Liver (tissue), 9 donors: ENCODE measurements around the gene CACNA1E. TPM values are rescaled to one million over a fixed set of nuclear protein-coding genes. Genes with fewer than 3 reads are reported as not detected.

ENCODE experiments used
- DNase-seq: peaks from one replicate; pipeline ENCODE4 v3.0.0-alpha.2; 2017; ENCODE audit warnings: low spot score
- H3K27ac ChIP-seq, 2 donors: one replicate each; pipeline ENCODE4 v1.7.0; 2013; ENCODE audit warnings: inconsistent platforms in 2 of 2, low read length in 2 of 2, control low read depth in 1 of 2, low read depth in 1 of 2, mild to moderate bottlenecking in 1 of 2
- H3K27me3 ChIP-seq, 4 donors: one replicate each; pipeline versions ENCODE4 v1.6.1 to v1.7.0; 2013; ENCODE audit warnings: low read length in 3 of 4, inconsistent platforms in 1 of 4, mild to moderate bottlenecking in 1 of 4, moderate library complexity in 1 of 4; ENCODE audit not compliant: control insufficient read depth in 4 of 4, insufficient read depth in 4 of 4
- H3K36me3 ChIP-seq, 4 donors: one replicate each; pipeline versions ENCODE4 v1.6.1 to v1.7.0; 2013; ENCODE audit warnings: low read length in 3 of 4, mild to moderate bottlenecking in 3 of 4, low read depth in 1 of 4, moderate library complexity in 1 of 4; ENCODE audit not compliant: control insufficient read depth in 4 of 4, insufficient read depth in 3 of 4
- H3K4me1 ChIP-seq, 4 donors: one replicate each; pipeline versions ENCODE4 v1.6.1 to v1.7.0; 2013; ENCODE audit warnings: low read length in 3 of 4, mild to moderate bottlenecking in 3 of 4, moderate library complexity in 1 of 4; ENCODE audit not compliant: control insufficient read depth in 4 of 4, insufficient read depth in 4 of 4
- H3K4me3 ChIP-seq, 3 donors: one replicate each; pipeline versions ENCODE4 v1.6.1 to v1.7.0; 2013; ENCODE audit warnings: low read length in 3 of 3, control low read depth in 1 of 3, low read depth in 1 of 3, mild to moderate bottlenecking in 1 of 3
- H3K9ac ChIP-seq, 2 donors: one replicate each; pipeline ENCODE4 v1.7.0; 2013; ENCODE audit warnings: low read length in 2 of 2, mild to moderate bottlenecking in 2 of 2, moderate library complexity in 2 of 2, control low read depth in 1 of 2, low read depth in 1 of 2
- H3K9me3 ChIP-seq, 4 donors: one replicate each; pipeline versions ENCODE4 v1.6.1 to v1.7.0; 2013; ENCODE audit warnings: low read length in 3 of 4; ENCODE audit not compliant: control insufficient read depth in 4 of 4
- EGR1 ChIP-seq, 2 donors: IDR thresholded peaks; 2 replicates each; pipeline ENCODE4 v1.6.1; 2016 to 2018; ENCODE audit warnings: antibody characterized with exemption in 2 of 2, low read depth in 2 of 2
- FOXA1 ChIP-seq: IDR thresholded peaks from 2 replicates; pipeline ENCODE4 v1.6.1; 2016; ENCODE audit warnings: antibody characterized with exemption
- FOXA2 ChIP-seq: IDR thresholded peaks from 2 replicates; pipeline ENCODE4 v1.6.1; 2016; ENCODE audit warnings: antibody characterized with exemption
- GABPA ChIP-seq, 2 donors: IDR thresholded peaks in 1 of 2; conservative IDR thresholded peaks in 1 of 2; 2 replicates each; pipeline ENCODE4 v1.6.1; 2016; ENCODE audit warnings: antibody characterized with exemption in 2 of 2, mild to moderate bottlenecking in 1 of 2, moderate library complexity in 1 of 2
- HNF4A ChIP-seq, 2 donors: conservative IDR thresholded peaks; 2 replicates each; pipeline ENCODE4 v1.6.1; 2016; ENCODE audit warnings: antibody characterized with exemption in 2 of 2, mild to moderate bottlenecking in 2 of 2
- HNF4G ChIP-seq: IDR thresholded peaks from 2 replicates; pipeline ENCODE4 v1.6.1; 2016; ENCODE audit warnings: antibody characterized with exemption
- JUND ChIP-seq, 2 donors: IDR thresholded peaks; 2 replicates each; pipeline ENCODE4 v1.6.1; 2016; ENCODE audit warnings: antibody characterized with exemption in 2 of 2
- NR2F2 ChIP-seq: IDR thresholded peaks from 2 replicates; pipeline ENCODE4 v1.6.1; 2016; ENCODE audit warnings: antibody characterized with exemption
- RAD21 ChIP-seq, 2 donors: IDR thresholded peaks; 2 replicates each; pipeline ENCODE4 v1.6.1; 2016; ENCODE audit warnings: antibody characterized with exemption in 2 of 2, mild to moderate bottlenecking in 2 of 2
- RXRA ChIP-seq, 2 donors: IDR thresholded peaks; 2 replicates each; pipeline ENCODE4 v1.6.1; 2017 to 2018; ENCODE audit warnings: antibody characterized with exemption in 2 of 2, mild to moderate bottlenecking in 1 of 2
- SP1 ChIP-seq: IDR thresholded peaks from 2 replicates; pipeline ENCODE4 v1.6.1; 2018; ENCODE audit warnings: antibody characterized with exemption, mild to moderate bottlenecking
- TAF1 ChIP-seq: conservative IDR thresholded peaks from 2 replicates; pipeline ENCODE4 v1.6.1; 2016; ENCODE audit warnings: antibody characterized with exemption, mild to moderate bottlenecking
- YY1 ChIP-seq: IDR thresholded peaks from 2 replicates; pipeline ENCODE4 v1.6.1; 2016; ENCODE audit warnings: antibody characterized with exemption, mild to moderate bottlenecking
- WGBS: extraction: QIAGEN DNeasy Blood & Tissue Kit; methylation state at CpG from one replicate; pipeline ENCODE4 v1.1.7; 2013; 5-methylcytosine and 5-hydroxymethylcytosine counted together
- polyA plus RNA-seq, 2 donors: library from polyadenylated mRNA; stranded (reverse) in 1 of 2; unstranded in 1 of 2; fragments of 200-250 nt in 1 of 2; fragments of >200 nt in 1 of 2; fragmentation: Nextera tagmentation in 1 of 2; extraction: Ambion mirVana in 1 of 2; gene quantifications; one replicate each; pipeline versions ENCODE4 v1.2.1 to v1.2.3, GENCODE V29; 2013 to 2015
- total RNA-seq, 2 donors: library from RNA; depleted of rRNA; stranded (reverse); fragments of >200 nt; gene quantifications; one replicate each; pipeline ENCODE4 v1.2.3, GENCODE V29; 2014
- TF ChIP-seq, protein P1 (sequence below): IDR thresholded peaks from 2 replicates; pipeline ENCODE4 v1.6.1; 2016; ENCODE audit warnings: antibody characterized with exemption
- TF ChIP-seq, protein P2 (sequence below): IDR thresholded peaks from 2 replicates; pipeline ENCODE4 v1.6.1; 2016; ENCODE audit warnings: antibody characterized with exemption
- TF ChIP-seq, protein P3 (sequence below): IDR thresholded peaks from 2 replicates; pipeline ENCODE4 v1.6.1; 2016; ENCODE audit warnings: antibody characterized with exemption
- TF ChIP-seq, protein P4 (sequence below): fragments of 150-350 bp; IDR thresholded peaks from 2 replicates; pipeline ENCODE4 v1.5.1; 2017; ENCODE audit warnings: improper control_type of control experiment, low read depth, low read length; ENCODE audit not compliant: missing input control
- TF ChIP-seq, protein P5 (sequence below): IDR thresholded peaks from 2 replicates; pipeline ENCODE4 v1.6.1; 2016; ENCODE audit warnings: antibody characterized with exemption, mild to moderate bottlenecking
- donor health status: healthy.
- donor health status: healthy.
- donor health status: healthy.
- donor health status: healthy.
- donor health status: healthy.

Gene CACNA1E
- total and polyA plus RNA-seq, 4 donors: under 0.01 to 0.08 (median 0.01) TPM; not detected in 1

DNA sequence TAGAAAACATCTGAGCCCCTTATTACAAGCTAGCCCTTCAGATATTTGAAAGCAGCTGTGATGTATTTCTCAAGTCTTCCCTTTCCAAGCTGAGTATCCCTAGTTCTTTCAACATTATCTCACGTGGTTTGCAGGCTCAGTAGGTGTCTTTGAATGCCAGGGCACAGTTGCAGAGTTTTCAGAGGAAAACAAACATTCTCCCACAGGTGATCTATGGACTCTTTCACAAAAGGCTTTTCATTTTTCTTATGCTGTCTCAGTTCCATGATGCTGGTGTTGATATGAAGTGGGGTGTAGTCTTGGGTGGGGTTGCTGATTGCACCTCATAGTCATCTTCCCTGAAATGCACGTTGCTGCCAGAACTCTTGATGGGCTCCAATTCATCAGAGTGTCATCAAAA is 17.3 kb downstream of the CACNA1E start:
- WGBS: 44% methylated on average over 2 of the region's 2 CpGs
- Histone ChIP-seq H3K27ac (no peak overlapping the region), H3K9me3 (no peaks in the 10 kb centered on the region), H3K36me3 (no peaks in the 10 kb centered on the region), H3K27me3 (peaks cover 0 to 3% (median 1%) of the 10 kb centered on the region in 4 donors), H3K4me3 (no peak overlapping the region), H3K4me1 (no peaks in the 10 kb centered on the region), H3K9ac (no peak overlapping the region)
- no peak for DNase-seq
- no peak for TF ChIP-seq NR2F2
- no peak for TF ChIP-seq RAD21 (IDR thresholded peaks at IDR 0.05)
- no peak for TF ChIP-seq RXRA (IDR thresholded peaks at IDR 0.05)
- TF ChIP-seq, protein P1, sequence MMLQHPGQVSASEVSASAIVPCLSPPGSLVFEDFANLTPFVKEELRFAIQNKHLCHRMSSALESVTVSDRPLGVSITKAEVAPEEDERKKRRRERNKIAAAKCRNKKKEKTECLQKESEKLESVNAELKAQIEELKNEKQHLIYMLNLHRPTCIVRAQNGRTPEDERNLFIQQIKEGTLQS: no peak
- no peak for TF ChIP-seq TAF1
- TF ChIP-seq, protein P2, sequence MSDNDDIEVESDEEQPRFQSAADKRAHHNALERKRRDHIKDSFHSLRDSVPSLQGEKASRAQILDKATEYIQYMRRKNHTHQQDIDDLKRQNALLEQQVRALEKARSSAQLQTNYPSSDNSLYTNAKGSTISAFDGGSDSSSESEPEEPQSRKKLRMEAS: no peak
- no peak for TF ChIP-seq FOXA2
- no peak for TF ChIP-seq EGR1 (IDR thresholded peaks at IDR 0.05; ENCODE audit: low read depth in 2 of 2)
- TF ChIP-seq HNF4A (conservative IDR thresholded peaks at IDR 0.05): no peak
- TF ChIP-seq, protein P3, sequence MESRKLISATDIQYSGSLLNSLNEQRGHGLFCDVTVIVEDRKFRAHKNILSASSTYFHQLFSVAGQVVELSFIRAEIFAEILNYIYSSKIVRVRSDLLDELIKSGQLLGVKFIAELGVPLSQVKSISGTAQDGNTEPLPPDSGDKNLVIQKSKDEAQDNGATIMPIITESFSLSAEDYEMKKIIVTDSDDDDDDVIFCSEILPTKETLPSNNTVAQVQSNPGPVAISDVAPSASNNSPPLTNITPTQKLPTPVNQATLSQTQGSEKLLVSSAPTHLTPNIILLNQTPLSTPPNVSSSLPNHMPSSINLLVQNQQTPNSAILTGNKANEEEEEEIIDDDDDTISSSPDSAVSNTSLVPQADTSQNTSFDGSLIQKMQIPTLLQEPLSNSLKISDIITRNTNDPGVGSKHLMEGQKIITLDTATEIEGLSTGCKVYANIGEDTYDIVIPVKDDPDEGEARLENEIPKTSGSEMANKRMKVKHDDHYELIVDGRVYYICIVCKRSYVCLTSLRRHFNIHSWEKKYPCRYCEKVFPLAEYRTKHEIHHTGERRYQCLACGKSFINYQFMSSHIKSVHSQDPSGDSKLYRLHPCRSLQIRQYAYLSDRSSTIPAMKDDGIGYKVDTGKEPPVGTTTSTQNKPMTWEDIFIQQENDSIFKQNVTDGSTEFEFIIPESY: no peak
- TF ChIP-seq JUND (IDR thresholded peaks at IDR 0.05): no peak
- no peak for TF ChIP-seq GABPA (IDR thresholded peaks at IDR 0.05 in 1 of 2, conservative IDR thresholded peaks at IDR 0.05 in 1 of 2)
- no peak for TF ChIP-seq FOXA1
- TF ChIP-seq, protein P4, sequence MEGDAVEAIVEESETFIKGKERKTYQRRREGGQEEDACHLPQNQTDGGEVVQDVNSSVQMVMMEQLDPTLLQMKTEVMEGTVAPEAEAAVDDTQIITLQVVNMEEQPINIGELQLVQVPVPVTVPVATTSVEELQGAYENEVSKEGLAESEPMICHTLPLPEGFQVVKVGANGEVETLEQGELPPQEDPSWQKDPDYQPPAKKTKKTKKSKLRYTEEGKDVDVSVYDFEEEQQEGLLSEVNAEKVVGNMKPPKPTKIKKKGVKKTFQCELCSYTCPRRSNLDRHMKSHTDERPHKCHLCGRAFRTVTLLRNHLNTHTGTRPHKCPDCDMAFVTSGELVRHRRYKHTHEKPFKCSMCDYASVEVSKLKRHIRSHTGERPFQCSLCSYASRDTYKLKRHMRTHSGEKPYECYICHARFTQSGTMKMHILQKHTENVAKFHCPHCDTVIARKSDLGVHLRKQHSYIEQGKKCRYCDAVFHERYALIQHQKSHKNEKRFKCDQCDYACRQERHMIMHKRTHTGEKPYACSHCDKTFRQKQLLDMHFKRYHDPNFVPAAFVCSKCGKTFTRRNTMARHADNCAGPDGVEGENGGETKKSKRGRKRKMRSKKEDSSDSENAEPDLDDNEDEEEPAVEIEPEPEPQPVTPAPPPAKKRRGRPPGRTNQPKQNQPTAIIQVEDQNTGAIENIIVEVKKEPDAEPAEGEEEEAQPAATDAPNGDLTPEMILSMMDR: no peak
- TF ChIP-seq HNF4G: no peak
- TF ChIP-seq YY1: no peak
- TF ChIP-seq, protein P5, sequence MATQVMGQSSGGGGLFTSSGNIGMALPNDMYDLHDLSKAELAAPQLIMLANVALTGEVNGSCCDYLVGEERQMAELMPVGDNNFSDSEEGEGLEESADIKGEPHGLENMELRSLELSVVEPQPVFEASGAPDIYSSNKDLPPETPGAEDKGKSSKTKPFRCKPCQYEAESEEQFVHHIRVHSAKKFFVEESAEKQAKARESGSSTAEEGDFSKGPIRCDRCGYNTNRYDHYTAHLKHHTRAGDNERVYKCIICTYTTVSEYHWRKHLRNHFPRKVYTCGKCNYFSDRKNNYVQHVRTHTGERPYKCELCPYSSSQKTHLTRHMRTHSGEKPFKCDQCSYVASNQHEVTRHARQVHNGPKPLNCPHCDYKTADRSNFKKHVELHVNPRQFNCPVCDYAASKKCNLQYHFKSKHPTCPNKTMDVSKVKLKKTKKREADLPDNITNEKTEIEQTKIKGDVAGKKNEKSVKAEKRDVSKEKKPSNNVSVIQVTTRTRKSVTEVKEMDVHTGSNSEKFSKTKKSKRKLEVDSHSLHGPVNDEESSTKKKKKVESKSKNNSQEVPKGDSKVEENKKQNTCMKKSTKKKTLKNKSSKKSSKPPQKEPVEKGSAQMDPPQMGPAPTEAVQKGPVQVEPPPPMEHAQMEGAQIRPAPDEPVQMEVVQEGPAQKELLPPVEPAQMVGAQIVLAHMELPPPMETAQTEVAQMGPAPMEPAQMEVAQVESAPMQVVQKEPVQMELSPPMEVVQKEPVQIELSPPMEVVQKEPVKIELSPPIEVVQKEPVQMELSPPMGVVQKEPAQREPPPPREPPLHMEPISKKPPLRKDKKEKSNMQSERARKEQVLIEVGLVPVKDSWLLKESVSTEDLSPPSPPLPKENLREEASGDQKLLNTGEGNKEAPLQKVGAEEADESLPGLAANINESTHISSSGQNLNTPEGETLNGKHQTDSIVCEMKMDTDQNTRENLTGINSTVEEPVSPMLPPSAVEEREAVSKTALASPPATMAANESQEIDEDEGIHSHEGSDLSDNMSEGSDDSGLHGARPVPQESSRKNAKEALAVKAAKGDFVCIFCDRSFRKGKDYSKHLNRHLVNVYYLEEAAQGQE: no peak

DNA sequence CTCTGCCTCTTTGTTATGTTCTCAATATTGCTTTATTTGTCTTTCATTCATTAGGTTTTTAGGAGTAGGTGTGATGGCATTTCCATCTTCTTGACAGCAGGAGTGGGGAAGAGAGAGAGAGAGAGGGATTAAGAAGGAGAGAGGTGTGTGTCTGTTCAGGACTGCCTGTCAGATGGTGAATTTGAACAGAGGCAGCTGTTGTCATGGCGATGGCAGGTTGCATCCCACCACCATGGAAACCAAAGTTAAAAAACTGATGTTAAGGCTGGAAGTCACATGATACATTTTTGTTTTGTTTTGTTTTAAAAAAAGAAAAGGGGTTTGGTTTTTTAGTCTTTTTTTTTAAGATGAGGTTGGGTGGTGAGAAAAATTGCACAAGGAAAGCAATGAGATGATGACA is 18.3 kb downstream of the CACNA1E start:
- TF ChIP-seq, protein P3: no peak
- TF ChIP-seq GABPA (IDR thresholded peaks at IDR 0.05 in 1 of 2, conservative IDR thresholded peaks at IDR 0.05 in 1 of 2) (no peak), HNF4A (conservative IDR thresholded peaks at IDR 0.05) (no peak), NR2F2 (no peak), YY1 (no peak), FOXA1 (no peak), SP1 (no peak)
- TF ChIP-seq, protein P1: no peak
- WGBS: 76% methylated on average over 1 of the region's 1 CpG
- no peaks in the 10 kb centered on the region for H3K36me3 ChIP-seq
- no peaks in the 10 kb centered on the region for H3K9me3 ChIP-seq
- H3K9ac ChIP-seq: no peak overlapping the region
- H3K4me1 ChIP-seq: no peaks in the 10 kb centered on the region
- DNase-seq: no peak
- no peak overlapping the region for H3K4me3 ChIP-seq
- H3K27ac ChIP-seq: no peak overlapping the region
- peaks cover 0 to 3% (median 1%) of the 10 kb centered on the region in 4 donors for H3K27me3 ChIP-seq
